ENCODE results near the gene NDRG2.
"Not testable (repeated sequence)": the region's sequence is repeated elsewhere in the genome, so short reads cannot be mapped to it uniquely, and the experiment has no call there.

The NDRG2 gene

DNA sequence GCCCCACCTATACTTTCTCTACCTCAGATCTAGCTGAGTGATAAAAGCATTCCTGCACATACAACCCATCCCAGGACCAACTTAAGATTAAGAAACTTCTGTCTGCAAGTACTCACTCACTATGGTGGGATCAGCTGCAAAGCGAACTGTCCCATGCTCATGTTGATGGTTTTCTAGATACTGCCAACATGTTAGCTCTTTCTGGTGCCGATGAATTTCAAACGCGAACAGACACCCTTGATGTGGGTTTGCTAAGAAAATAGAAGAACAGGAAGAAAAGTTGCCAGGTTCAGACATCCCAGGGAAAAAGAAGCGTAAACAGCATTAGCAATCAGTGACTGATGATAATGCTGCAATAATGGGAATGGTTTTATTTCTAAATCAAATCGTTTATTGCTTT is 27.3 kb downstream of the NDRG2 start:
- no peak overlapping the region for H3K9ac ChIP-seq (ENCODE audit: low read depth, low read length)
- no peaks in the 10 kb centered on the region for H3K9me3 ChIP-seq (ENCODE audit: insufficient read depth, low read depth, low read length)
- H3K36me3 ChIP-seq (ENCODE audit: insufficient read depth, low read depth, low read length), result peaks cover 49% of the 10 kb centered on the region
- H3K27ac ChIP-seq (ENCODE audit: low read length), result no peak overlapping the region
- no peaks in the 10 kb centered on the region for H3K27me3 ChIP-seq (ENCODE audit: insufficient read depth, low read length)
- H3K4me3 ChIP-seq (ENCODE audit: low read length), result no peak overlapping the region
- H3K4me1 ChIP-seq (ENCODE audit: insufficient read depth, low read length), result peaks cover 5% of the 10 kb centered on the region; the same call in 1 of the 2 replicates

DNA sequence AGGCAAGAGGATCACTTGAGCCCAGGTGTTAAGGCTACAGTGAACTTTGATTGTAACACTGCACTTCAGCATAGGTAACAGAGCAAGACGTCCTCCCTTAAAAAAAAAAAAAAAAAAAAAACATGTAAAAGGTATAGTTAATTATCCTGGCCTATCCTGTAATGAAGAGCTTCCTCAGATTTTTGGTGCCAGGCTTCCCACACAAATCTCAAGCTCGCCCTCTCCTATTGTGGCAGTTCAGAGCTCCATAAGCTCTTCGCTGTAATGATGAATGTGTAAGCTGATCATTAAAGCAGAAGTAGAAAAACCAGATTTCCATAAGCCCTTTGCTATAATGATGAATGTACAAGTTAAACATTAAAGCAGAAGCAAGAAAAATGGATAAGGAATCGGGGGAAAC is 27.7 kb downstream of the NDRG2 start:
- no peak overlapping the region for H3K9ac ChIP-seq (ENCODE audit: low read depth, low read length)
- H3K9me3 ChIP-seq (ENCODE audit: insufficient read depth, low read depth, low read length), result no peaks in the 10 kb centered on the region
- H3K27ac ChIP-seq (ENCODE audit: low read length), result no peak overlapping the region
- no peaks in the 10 kb centered on the region for H3K27me3 ChIP-seq (ENCODE audit: insufficient read depth, low read length)
- peaks cover 5% of the 10 kb centered on the region; the same call in 1 of the 2 replicates for H3K4me1 ChIP-seq (ENCODE audit: insufficient read depth, low read length)
- H3K4me3 ChIP-seq (ENCODE audit: low read length), result no peak overlapping the region
- peaks cover 53% of the 10 kb centered on the region for H3K36me3 ChIP-seq (ENCODE audit: insufficient read depth, low read depth, low read length)

DNA sequence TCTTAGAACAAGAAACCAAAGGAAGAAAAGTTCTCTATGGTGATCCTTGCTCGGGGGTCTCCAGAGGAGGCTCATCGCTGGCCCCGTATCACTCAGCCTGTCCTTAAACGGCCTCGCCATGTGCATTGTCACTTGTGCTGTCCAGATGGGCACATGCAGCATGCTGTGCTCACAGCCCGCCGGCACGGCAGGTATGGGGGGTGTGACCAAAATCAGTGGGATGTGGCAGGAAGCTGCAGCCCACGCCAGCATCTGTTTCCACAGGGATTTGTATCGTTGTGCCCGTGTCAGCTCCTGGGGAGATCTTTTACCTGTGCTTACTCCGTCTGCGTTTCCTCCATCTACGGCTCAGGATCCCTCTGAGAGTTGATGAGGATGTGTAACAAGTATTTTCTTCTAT is 28.3 kb downstream of the NDRG2 start:
- no peak overlapping the region for H3K27ac ChIP-seq (ENCODE audit: low read length)
- H3K36me3 ChIP-seq (ENCODE audit: insufficient read depth, low read depth, low read length), result peaks cover 59% of the 10 kb centered on the region
- H3K9ac ChIP-seq (ENCODE audit: low read depth, low read length), result no peak overlapping the region
- peaks cover 5% of the 10 kb centered on the region; the same call in 1 of the 2 replicates for H3K4me1 ChIP-seq (ENCODE audit: insufficient read depth, low read length)
- no peaks in the 10 kb centered on the region for H3K27me3 ChIP-seq (ENCODE audit: insufficient read depth, low read length)
- no peaks in the 10 kb centered on the region for H3K9me3 ChIP-seq (ENCODE audit: insufficient read depth, low read depth, low read length)
- H3K4me3 ChIP-seq (ENCODE audit: low read length), result no peak overlapping the region

DNA sequence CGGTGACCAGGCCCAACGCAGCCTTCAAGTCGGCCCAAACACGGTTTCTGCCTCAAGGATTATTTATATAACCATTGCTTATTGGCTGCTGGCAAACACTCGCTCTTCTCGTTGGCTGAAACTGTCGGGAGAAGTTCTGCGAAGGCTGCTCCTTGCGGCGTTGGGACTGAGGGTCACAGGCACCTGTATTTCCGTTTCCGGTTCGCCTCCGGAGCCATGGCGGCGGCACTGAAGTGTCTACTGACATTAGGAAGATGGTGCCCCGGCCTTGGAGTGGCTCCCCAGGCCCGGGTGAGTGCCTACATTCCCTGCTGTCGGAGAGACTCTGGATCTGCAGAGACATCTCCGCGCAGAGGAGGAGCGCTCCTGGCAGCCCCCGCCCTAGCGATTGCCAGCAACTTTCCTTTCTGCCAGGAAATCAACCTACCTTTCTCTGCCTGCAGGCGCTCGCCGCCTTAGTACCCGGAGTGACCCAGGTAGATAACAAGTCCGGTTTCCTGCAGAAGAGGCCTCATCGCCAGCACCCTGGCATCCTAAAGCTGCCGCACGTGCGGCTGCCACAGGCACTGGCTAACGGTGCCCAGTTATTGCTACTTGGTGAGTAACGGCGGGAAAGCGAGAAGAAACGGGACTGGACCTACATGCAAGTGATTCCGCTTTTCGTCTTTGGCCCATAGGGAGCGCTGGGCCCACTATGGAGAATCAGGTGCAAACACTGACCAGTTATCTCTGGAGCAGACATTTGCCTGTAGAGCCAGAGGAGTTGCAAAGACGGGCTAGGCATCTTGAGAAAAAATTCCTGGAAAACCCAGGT is 34.9 kb downstream of the NDRG2 start, which contains the start of gene METTL17:
METTL17 (plus strand) TSS at position 194 of the 814 bp plus-strand sequence; CDS start at position 217, 23 bp downstream.
- Histone ChIP-seq H3K27ac (ENCODE audit: low read length) (peak within 1 kb of the TSS; percentile 45), H3K4me1 (ENCODE audit: insufficient read depth, low read length) (no peaks in the 10 kb centered on the region), H3K9ac (ENCODE audit: low read depth, low read length) (peak within 1 kb of the TSS; percentile 85; the same call in 1 of the 2 replicates), H3K36me3 (ENCODE audit: insufficient read depth, low read depth, low read length) (peaks cover 35% of the 10 kb centered on the region), H3K4me3 (ENCODE audit: low read length) (peak within 1 kb of the TSS; percentile 93), H3K27me3 (ENCODE audit: insufficient read depth, low read length) (no peaks in the 10 kb centered on the region), H3K9me3 (ENCODE audit: insufficient read depth, low read depth, low read length) (no peaks in the 10 kb centered on the region)

DNA sequence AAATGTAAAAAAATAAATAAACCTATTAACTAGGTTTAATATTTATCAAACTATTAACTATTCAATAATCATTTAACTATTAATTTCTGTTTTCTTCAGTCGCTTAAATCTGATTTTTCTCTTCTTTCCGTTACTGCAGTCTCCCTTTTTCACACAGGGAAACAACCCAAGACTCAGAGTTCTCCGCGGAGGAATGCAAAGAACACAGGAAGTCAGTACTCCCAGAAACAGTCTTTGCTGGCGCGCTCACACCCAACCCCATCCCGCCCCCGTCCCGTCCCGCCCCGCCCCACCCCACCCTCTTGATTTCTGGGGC is 35.4 kb downstream of the NDRG2 start:
- Histone ChIP-seq H3K9me3 (ENCODE audit: insufficient read depth, low read depth, low read length) (no peaks in the 10 kb centered on the region), H3K27ac (ENCODE audit: low read length) (peak overlapping the region; percentile 45), H3K4me1 (ENCODE audit: insufficient read depth, low read length) (no peaks in the 10 kb centered on the region), H3K27me3 (ENCODE audit: insufficient read depth, low read length) (no peaks in the 10 kb centered on the region), H3K4me3 (ENCODE audit: low read length) (peak overlapping the region; percentile 69), H3K36me3 (ENCODE audit: insufficient read depth, low read depth, low read length) (peaks cover 29% of the 10 kb centered on the region), H3K9ac (ENCODE audit: low read depth, low read length) (peak overlapping the region; percentile 66; the same call in 1 of the 2 replicates)

DNA sequence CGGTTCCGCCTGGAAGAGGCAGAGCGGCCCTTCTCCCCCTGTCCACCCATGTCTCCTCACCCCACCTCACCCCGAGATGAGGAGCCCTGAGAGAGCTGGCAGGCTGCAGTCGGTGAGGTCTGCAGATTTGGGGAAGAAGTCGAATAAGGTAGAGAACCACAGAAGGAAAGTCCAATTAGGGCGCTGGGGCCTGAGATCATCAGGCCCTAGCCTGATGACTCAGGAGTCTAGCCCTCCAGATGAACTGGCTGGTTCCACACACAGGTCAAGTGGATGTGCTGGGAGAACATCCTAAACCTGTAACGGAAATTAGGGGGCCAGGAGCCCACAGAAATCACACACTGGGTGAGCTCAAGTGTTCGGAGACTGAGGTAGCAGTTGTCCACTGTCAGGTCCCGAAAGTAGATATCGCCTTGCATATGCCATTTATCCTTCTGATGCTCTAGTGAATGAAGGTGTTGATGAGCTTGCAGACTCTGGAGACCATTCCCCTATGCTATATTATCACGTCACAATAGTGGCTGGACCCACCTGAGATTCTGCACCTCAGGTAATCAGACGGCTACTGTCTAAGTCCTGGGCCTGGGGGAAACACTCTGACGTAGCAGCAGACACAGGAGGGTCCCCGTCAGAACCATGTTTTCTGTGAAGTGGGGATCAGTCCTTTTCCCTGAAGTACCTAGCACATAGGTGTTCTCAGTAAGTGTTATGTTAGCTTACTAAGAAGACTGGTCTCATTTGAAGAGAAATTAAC is 36.0 kb downstream of the NDRG2 start:
- Histone ChIP-seq H3K9ac (ENCODE audit: low read depth, low read length) (peak overlapping the region; percentile 66; the same call in 1 of the 2 replicates), H3K4me1 (ENCODE audit: insufficient read depth, low read length) (no peaks in the 10 kb centered on the region), H3K4me3 (ENCODE audit: low read length) (peak overlapping the region; percentile 69), H3K27ac (ENCODE audit: low read length) (peak overlapping the region; percentile 45), H3K36me3 (ENCODE audit: insufficient read depth, low read depth, low read length) (peaks cover 24% of the 10 kb centered on the region), H3K9me3 (ENCODE audit: insufficient read depth, low read depth, low read length) (no peaks in the 10 kb centered on the region), H3K27me3 (ENCODE audit: insufficient read depth, low read length) (0 out of 2 replicates have a peak, but pooled peaks cover 3% of the 10 kb centered on the region)

DNA sequence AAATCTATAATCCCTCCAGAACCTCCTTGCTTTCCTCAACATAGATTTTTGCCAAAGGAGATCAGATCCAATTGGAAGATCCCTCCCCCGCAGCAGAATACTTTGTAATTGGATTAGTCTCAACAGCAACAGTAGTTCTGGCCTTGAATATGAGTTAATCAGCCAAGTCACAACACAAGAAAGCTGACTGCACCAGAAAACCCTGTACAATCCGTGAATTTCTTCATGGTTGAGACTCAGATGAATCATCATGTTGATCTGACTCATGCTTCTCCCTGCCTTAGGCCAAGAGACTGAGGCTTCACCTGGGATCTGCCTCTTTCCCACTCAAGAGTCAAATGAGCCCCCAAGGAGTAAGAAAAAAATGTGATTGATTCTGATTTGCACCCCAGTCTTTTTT is 38.0 kb downstream of the NDRG2 start:
- Histone ChIP-seq H3K9me3 (ENCODE audit: insufficient read depth, low read depth, low read length) (no peaks in the 10 kb centered on the region), H3K36me3 (ENCODE audit: insufficient read depth, low read depth, low read length) (peaks cover 3% of the 10 kb centered on the region; the same call in 1 of the 2 replicates), H3K4me3 (ENCODE audit: low read length) (no peak overlapping the region), H3K27me3 (ENCODE audit: insufficient read depth, low read length) (0 out of 2 replicates have a peak, but pooled peaks cover 5% of the 10 kb centered on the region), H3K4me1 (ENCODE audit: insufficient read depth, low read length) (no peaks in the 10 kb centered on the region), H3K27ac (ENCODE audit: low read length) (no peak overlapping the region), H3K9ac (ENCODE audit: low read depth, low read length) (no peak overlapping the region)

DNA sequence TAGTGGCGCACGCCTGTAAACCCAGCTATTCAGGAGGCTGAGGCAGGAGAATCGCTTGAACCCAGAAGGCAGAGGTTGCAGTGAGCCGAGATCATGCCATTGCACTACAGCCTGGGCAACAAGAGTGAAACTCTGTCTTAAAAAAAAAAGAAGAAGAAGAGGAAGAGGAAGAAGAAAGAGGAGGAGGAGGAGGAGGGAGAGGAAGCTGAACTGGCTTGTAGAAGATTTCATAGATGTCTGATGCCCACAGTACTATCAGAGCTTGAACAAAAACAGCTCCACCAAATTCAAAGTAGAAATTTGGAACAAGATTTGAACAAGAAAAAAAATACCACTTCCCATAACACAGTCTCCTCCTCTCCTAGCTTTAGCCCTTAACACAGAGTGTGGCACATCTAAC is 39.2 kb downstream of the NDRG2 start:
- not testable (repeated sequence) for H3K4me3 ChIP-seq (ENCODE audit: low read length); H3K27ac ChIP-seq (ENCODE audit: low read length); H3K9ac ChIP-seq (ENCODE audit: low read depth, low read length); H3K4me1 ChIP-seq (ENCODE audit: insufficient read depth, low read length); H3K27me3 ChIP-seq (ENCODE audit: insufficient read depth, low read length); H3K36me3 ChIP-seq (ENCODE audit: insufficient read depth, low read depth, low read length); H3K9me3 ChIP-seq (ENCODE audit: insufficient read depth, low read depth, low read length)

DNA sequence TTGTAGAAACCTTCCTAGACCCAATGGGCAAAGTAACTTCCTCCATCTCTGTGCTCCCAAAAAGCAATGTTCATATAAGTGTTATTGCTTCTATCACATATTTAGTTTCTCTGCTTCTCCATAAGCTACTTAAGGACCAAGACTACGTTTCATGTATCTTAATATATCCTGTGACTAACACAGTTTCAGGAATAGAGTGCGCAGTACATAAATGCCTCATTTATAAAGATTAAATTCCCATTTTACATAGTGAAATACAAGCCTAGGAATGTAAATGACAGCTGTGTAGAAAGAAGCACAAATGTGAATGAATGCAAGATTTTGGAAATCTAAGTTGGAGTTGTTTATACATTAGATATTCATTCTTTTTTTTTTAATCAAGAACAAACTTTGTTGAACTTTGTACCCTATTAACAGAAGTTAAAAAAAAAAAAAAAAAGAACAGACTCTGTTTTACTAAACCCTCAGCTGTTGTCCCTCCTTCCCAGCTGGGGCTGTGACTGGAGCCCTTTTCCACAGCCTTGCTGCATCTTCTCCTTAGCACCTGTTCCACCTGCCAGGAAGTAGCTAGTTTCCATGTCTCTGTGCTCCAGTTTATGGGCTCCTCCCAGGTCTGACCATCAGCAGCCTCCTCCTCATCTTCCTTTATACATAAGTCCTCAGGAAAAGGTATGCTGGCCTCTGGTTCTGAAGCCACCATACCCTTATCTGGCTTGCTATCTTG is 42.1 kb downstream of the NDRG2 start:
- no peak overlapping the region for H3K27ac ChIP-seq (ENCODE audit: low read length)
- 0 out of 2 replicates have a peak, but pooled peaks cover 5% of the 10 kb centered on the region for H3K27me3 ChIP-seq (ENCODE audit: insufficient read depth, low read length)
- no peaks in the 10 kb centered on the region for H3K4me1 ChIP-seq (ENCODE audit: insufficient read depth, low read length)
- no peaks in the 10 kb centered on the region for H3K36me3 ChIP-seq (ENCODE audit: insufficient read depth, low read depth, low read length)
- H3K4me3 ChIP-seq (ENCODE audit: low read length), result no peak overlapping the region
- no peak overlapping the region for H3K9ac ChIP-seq (ENCODE audit: low read depth, low read length)
- no peaks in the 10 kb centered on the region for H3K9me3 ChIP-seq (ENCODE audit: insufficient read depth, low read depth, low read length)

DNA sequence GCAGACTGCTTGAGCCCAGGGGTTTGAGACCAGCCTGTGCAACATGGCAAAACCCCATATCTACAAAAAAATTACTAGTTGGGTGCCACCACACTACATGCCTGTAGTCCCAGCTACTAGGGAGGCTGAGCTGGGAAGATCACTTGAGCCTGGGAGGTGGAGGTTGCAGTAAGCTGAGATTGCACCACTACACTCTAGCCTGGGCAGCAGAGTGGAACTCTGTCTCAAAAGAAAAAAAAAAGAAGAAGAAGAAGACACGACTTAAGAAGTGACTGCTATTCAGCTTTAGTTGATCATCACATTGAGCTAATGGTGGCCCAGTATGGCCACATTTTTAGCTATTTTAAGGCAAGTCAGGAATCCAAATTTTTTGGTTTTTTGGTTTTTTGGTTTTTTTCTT is 44.0 kb downstream of the NDRG2 start:
- Histone ChIP-seq H3K9ac (ENCODE audit: low read depth, low read length) (no peak overlapping the region), H3K9me3 (ENCODE audit: insufficient read depth, low read depth, low read length) (no peaks in the 10 kb centered on the region), H3K36me3 (ENCODE audit: insufficient read depth, low read depth, low read length) (no peaks in the 10 kb centered on the region), H3K27ac (ENCODE audit: low read length) (no peak overlapping the region), H3K4me1 (ENCODE audit: insufficient read depth, low read length) (no peaks in the 10 kb centered on the region), H3K4me3 (ENCODE audit: low read length) (no peak overlapping the region), H3K27me3 (ENCODE audit: insufficient read depth, low read length) (0 out of 2 replicates have a peak, but pooled peaks cover 5% of the 10 kb centered on the region)

DNA sequence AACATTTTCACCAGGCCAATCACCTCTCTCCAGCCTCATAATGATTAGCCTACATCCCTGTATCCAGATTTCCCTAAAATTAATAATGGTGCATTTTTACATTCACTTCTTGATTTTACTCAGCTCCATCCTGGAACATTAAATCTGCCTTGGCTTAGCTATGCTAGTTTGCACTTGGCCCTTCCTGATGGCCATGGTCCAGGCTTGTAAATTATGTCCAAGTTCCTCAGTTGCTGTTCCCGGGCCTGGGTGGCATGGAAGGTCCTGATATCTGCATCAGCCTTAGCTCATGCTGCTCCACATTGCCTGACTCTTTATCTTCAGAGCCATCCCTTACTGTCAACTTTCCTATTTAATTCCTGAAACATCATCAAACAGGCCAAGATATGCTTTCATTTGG is 46.2 kb downstream of the NDRG2 start:
- Histone ChIP-seq H3K4me3 (ENCODE audit: low read length) (no peak overlapping the region), H3K27ac (ENCODE audit: low read length) (no peak overlapping the region), H3K36me3 (ENCODE audit: insufficient read depth, low read depth, low read length) (no peaks in the 10 kb centered on the region), H3K9me3 (ENCODE audit: insufficient read depth, low read depth, low read length) (no peaks in the 10 kb centered on the region), H3K4me1 (ENCODE audit: insufficient read depth, low read length) (no peaks in the 10 kb centered on the region), H3K27me3 (ENCODE audit: insufficient read depth, low read length) (0 out of 2 replicates have a peak, but pooled peaks cover under 1% of the 10 kb centered on the region), H3K9ac (ENCODE audit: low read depth, low read length) (no peak overlapping the region)
